Epithelial cell of proximal tubule (primary cell): Measurements from ENCODE around the gene ALG6. TPM values are rescaled to one million over a fixed set of nuclear protein-coding genes. Genes with fewer than 3 reads are reported as not detected.

Experiments
- DNase-seq: peaks from one replicate; pipeline ENCODE4 v3.0.0-alpha.2; 2011; ENCODE audit warnings: low read depth
- H3K4me3 ChIP-seq: 2 replicates; pipeline ENCODE4 v1.5.1; 2011; ENCODE audit warnings: low read depth, mild to moderate bottlenecking, low read length
- total RNA-seq: library from RNA; depleted of rRNA; stranded (reverse); fragments of >200 nt; gene quantifications from 2 replicates; pipeline ENCODE4 v1.2.3, GENCODE V29; 2015
- TF ChIP-seq, protein P1 (sequence below): conservative IDR thresholded peaks from 2 replicates; pipeline ENCODE4 v1.5.1; 2012; ENCODE audit warnings: low read depth, mild to moderate bottlenecking, low read length

ALG6 gene
- total RNA-seq, 1 donor from 2014 or later, result 7.8 TPM

DNA sequence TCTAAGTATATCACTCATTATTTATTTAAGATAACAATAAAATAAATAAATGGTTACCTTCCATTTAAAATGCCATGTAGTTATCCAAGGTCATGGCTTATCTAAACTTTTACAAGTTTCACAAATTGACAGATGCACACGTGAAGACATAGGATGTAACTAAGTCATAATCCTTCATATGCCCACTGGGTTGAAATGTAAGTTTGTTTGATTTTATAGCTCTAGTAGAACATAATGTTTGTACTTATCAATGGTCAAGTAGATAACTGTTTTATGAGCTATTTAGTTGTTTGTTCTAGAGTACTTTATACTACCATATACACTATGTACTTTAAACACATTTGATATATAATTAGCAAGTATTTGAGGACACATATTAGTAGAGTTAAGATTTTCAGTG is 112.6 kb downstream of the ALG6 start:
- DNase-seq, result no peak
- no peak overlapping the region for H3K4me3 ChIP-seq
- TF ChIP-seq, protein P1, sequence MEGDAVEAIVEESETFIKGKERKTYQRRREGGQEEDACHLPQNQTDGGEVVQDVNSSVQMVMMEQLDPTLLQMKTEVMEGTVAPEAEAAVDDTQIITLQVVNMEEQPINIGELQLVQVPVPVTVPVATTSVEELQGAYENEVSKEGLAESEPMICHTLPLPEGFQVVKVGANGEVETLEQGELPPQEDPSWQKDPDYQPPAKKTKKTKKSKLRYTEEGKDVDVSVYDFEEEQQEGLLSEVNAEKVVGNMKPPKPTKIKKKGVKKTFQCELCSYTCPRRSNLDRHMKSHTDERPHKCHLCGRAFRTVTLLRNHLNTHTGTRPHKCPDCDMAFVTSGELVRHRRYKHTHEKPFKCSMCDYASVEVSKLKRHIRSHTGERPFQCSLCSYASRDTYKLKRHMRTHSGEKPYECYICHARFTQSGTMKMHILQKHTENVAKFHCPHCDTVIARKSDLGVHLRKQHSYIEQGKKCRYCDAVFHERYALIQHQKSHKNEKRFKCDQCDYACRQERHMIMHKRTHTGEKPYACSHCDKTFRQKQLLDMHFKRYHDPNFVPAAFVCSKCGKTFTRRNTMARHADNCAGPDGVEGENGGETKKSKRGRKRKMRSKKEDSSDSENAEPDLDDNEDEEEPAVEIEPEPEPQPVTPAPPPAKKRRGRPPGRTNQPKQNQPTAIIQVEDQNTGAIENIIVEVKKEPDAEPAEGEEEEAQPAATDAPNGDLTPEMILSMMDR, result no peak

DNA sequence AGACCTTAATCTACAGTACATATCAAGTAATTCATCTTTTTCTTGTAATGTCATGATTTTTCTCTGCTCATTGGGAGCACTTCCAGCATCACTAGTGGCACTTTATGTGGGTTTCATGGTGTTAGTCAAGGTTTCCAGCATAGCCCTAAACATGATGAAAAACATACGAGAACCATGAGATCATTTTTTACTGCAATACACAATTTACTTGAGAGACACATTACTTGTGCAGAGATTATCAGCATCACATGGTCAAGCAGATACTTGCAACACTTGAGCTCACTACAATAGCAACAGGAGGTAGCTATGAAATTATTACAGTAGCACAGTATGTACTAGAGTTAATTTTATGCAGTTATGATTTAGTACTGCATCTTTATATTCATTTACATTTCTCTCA is 119.2 kb downstream of the ALG6 start:
- TF ChIP-seq, protein P1, result no peak
- no peak overlapping the region for H3K4me3 ChIP-seq
- DNase-seq, result no peak

DNA sequence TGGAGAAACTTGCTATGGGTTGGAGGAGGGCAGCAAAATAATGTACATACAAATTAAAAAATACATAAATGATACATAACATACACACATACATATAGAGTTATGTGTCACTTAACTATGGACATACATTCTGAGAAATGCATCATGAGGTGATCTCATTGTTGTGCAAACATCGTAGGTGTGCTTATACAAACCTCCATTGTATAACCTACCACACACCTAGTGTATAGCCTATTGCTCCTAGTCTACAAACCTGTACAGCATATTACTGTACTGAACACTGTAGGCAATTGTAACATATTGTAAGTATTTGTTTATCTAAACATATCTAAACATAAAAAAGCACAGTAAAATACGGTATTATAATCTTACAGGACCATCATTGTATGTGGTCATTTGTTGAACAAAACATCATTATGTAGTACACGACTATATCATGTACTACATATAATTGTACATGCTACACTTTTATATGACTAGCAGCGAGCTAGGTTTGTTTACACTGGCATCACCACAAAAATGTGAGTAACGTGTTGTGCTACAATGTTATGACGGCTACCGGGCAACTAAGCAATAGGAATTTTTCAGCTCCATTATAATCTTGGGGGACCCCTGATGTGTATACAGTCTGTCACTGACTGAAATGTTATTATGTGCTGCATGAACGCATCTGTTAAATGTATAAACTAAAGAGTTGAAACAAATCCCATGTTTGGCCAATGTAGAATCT is 120.1 kb downstream of the ALG6 start:
- TF ChIP-seq, protein P1, result no peak
- H3K4me3 ChIP-seq, result no peak overlapping the region
- no peak for DNase-seq

Other genes with a start within 250 kb of the ALG6 start
- gene FOXD3, start 45.1 kb upstream of the ALG6 start, total RNA-seq, result not detected in 2 replicates
- 25.1 and 30.4 TPM in 2 replicates for gene ITGB3BP, start 155.6 kb downstream of the ALG6 start, total RNA-seq
- gene EFCAB7, start 155.9 kb downstream of the ALG6 start, total RNA-seq, result 2.7 and 3.6 TPM in 2 replicates
- gene PGM1, start 225.8 kb downstream of the ALG6 start, total RNA-seq, result 44.3 and 77.3 TPM in 2 replicates